Measurements from ENCODE around the gene ADGB. TPM values are rescaled to one million over a fixed set of nuclear protein-coding genes. Genes with fewer than 3 reads are reported as not detected.

Gene ADGB
- total RNA-seq, 1 experiment from 2014 or later: not detected

DNA sequence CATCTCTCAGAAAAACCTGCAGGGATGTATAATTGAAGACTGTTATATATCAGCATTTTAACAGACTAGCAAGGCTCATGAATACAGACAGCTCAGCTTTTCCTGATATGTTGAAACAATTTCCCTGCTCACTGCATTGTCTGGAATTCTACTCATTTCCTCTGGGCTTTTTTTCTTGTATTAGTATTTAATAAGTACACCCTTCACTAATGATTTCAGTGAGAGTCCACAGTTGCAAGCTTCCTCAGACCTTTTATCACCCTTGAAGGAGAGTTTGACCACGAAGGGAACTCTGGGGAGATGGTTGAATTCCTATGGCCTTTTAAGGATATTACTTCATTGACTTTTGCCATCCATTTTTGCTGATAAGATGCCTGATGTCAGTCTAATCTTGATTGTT, 248.7 kb downstream of the ADGB start:
- H2AFZ ChIP-seq (ENCODE audit: low read depth, low read length, poor library complexity, severe bottlenecking): no peak overlapping the region
- H3K4me2 ChIP-seq (ENCODE audit: low read length): no peak overlapping the region
- H3K36me3 ChIP-seq (ENCODE audit: control insufficient read depth in 1 of 2, insufficient read depth in 2 of 2, low read length in 2 of 2): no peaks in the 10 kb centered on the region
- H3K27ac ChIP-seq (ENCODE audit: low read depth, low read length): no peak overlapping the region
- no peaks in the 10 kb centered on the region for H4K20me1 ChIP-seq (ENCODE audit: insufficient read depth)
- no peaks in the 10 kb centered on the region for H3K9me3 ChIP-seq (ENCODE audit: control insufficient read depth in 1 of 2, insufficient read depth in 1 of 2, low read depth in 1 of 2, low read length in 2 of 2)
- ATAC-seq (no peak), DNase-seq (ENCODE audit: low read depth, low spot score) (no peak)
- ChIA-PET POLR2A (no interaction called here), CTCF (no interaction called here), RAD21 (ENCODE audit: low non-redundant PET in 1 of 2, low total read pairs in 2 of 2, uncharacterized antibody in 2 of 2, unreplicated experiment in 2 of 2) (no interaction called here)
- no TSS peak for BruUV-seq (replicated peaks)
- H3K79me2 ChIP-seq (ENCODE audit: insufficient read depth, low read length): no peaks in the 10 kb centered on the region
- intact Hi-C loops (cut with micrococcal nuclease): no loop called here
- H3K4me3 ChIP-seq (replicated peaks in 1 of 2; ENCODE audit: low read depth in 1 of 2, low read length in 2 of 2): no peak overlapping the region
- no peaks in the 10 kb centered on the region for H3K27me3 ChIP-seq (ENCODE audit: insufficient read depth, low read length)
- H3K4me1 ChIP-seq (ENCODE audit: control insufficient read depth in 1 of 2, insufficient read depth in 2 of 2, low read length in 2 of 2): no peaks in the 10 kb centered on the region
- no peak for TF ChIP-seq POLR2AphosphoS5 (IDR thresholded peaks at IDR 0.05; ENCODE audit: low read depth, low read length)
- TF ChIP-seq CBX3 (IDR thresholded peaks at IDR 0.05; ENCODE audit: low read depth): no peak
- no peak for TF ChIP-seq ZFX (IDR thresholded peaks at IDR 0.05)
- TF ChIP-seq, protein P1, sequence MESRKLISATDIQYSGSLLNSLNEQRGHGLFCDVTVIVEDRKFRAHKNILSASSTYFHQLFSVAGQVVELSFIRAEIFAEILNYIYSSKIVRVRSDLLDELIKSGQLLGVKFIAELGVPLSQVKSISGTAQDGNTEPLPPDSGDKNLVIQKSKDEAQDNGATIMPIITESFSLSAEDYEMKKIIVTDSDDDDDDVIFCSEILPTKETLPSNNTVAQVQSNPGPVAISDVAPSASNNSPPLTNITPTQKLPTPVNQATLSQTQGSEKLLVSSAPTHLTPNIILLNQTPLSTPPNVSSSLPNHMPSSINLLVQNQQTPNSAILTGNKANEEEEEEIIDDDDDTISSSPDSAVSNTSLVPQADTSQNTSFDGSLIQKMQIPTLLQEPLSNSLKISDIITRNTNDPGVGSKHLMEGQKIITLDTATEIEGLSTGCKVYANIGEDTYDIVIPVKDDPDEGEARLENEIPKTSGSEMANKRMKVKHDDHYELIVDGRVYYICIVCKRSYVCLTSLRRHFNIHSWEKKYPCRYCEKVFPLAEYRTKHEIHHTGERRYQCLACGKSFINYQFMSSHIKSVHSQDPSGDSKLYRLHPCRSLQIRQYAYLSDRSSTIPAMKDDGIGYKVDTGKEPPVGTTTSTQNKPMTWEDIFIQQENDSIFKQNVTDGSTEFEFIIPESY (IDR thresholded peaks at IDR 0.05; ENCODE audit: extremely low read depth, insufficient replicate concordance, low read length): no peak
- no peak for TF ChIP-seq EGR1 (IDR thresholded peaks at IDR 0.05; ENCODE audit: low read depth)
- no peak for TF ChIP-seq REST (IDR thresholded peaks at IDR 0.05; ENCODE audit: low read depth)
- TF ChIP-seq YY1 (IDR thresholded peaks at IDR 0.05; ENCODE audit: extremely low read depth, insufficient replicate concordance, low read depth, low read length): no peak
- no peak for TF ChIP-seq POLR2A (IDR thresholded peaks at IDR 0.05; ENCODE audit: borderline replicate concordance, extremely low read depth, insufficient read depth, insufficient read length)
- TF ChIP-seq, protein P2, sequence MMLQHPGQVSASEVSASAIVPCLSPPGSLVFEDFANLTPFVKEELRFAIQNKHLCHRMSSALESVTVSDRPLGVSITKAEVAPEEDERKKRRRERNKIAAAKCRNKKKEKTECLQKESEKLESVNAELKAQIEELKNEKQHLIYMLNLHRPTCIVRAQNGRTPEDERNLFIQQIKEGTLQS (IDR thresholded peaks at IDR 0.05): no peak
- no peak for TF ChIP-seq EZH2phosphoT487 (IDR thresholded peaks at IDR 0.05; ENCODE audit: borderline replicate concordance)
- TF ChIP-seq RAD21 (IDR thresholded peaks at IDR 0.05; ENCODE audit: low read depth): no peak
- TF ChIP-seq FOSL1 (IDR thresholded peaks at IDR 0.05; ENCODE audit: low read depth): no peak
- no peak for TF ChIP-seq SIN3A (IDR thresholded peaks at IDR 0.05; ENCODE audit: low read depth)
- no peak for TF ChIP-seq MAX (IDR thresholded peaks at IDR 0.05)
- no peak for TF ChIP-seq SP1 (IDR thresholded peaks at IDR 0.05; ENCODE audit: low read depth)
- no peak for TF ChIP-seq EZH2 (IDR thresholded peaks at IDR 0.05)
- no peak for TF ChIP-seq SRF (IDR thresholded peaks at IDR 0.05; ENCODE audit: low read depth)
- H3K9me2 ChIP-seq (ENCODE audit: insufficient read depth): no peaks in the 10 kb centered on the region
- no peak overlapping the region for H3K9ac ChIP-seq (ENCODE audit: low read length)

Data from HCT116 (cell line).